Femur (tissue), 1 donor: ENCODE results near the gene KIF23.

Experiments used
- DNase-seq: peaks from one replicate; pipeline ENCODE4 v3.0.0-alpha.2; 2017

KIF23 gene

DNA sequence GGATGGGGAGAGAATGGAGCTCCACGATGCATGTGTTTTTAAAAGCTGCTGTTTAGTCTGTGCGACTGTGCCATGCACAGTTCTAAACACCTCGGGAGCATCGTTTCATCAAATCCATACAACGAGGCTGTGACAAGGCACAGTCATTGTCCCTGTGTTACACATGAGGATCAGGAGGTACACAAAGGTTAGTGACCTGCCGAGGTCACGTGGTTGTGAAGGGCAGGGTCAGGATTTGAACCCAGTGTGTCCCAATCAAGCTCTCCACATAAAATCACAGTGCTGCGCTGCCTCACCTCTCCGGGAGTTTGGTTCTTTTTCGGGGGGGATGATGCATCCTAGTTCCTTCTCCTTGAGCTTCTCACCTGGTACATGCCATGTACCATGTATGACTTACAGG lies 18.7 kb upstream of the KIF23 start:
- DNase-seq = no peak

DNA sequence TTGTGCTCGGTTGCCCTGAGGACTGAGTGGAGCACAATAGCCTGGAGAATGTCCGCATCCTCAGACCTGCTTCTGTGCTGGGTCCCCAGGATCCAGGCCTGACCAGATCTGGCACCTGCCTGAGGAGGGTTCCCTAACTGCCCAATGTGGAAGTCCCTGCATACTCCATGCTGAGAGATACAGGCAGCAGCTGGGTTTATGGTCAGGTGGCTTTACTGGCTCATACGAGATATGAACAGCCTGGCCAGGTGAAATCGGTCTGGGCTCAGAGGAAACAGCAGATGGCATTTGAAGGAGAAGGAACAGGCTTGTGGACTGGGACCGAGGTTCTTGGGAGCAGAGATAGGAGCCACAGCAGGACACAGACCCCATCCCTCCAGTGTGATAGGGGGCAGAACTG lies 18.2 kb upstream of the KIF23 start:
- no peak for DNase-seq

DNA sequence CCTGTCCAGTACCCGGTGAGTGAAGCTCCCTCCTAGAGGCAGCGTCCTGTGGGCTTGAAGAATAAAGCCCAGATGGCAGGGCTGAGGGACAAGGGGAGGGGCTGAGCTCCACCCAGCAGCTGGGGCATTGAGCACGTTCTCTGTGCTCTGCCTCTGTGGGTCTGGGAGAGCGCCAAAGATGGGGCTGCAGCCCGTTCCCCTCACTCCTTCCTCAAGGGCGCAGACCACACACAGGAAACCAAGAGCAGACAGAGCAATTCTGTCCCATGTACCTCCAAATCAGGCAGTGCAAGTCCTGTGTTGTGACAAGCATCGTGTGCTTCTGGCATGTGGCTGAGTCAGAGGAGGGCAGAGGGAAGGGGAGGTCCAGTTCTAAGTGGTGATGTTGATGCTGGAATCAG lies 15.7 kb upstream of the KIF23 start:
- no peak for DNase-seq

DNA sequence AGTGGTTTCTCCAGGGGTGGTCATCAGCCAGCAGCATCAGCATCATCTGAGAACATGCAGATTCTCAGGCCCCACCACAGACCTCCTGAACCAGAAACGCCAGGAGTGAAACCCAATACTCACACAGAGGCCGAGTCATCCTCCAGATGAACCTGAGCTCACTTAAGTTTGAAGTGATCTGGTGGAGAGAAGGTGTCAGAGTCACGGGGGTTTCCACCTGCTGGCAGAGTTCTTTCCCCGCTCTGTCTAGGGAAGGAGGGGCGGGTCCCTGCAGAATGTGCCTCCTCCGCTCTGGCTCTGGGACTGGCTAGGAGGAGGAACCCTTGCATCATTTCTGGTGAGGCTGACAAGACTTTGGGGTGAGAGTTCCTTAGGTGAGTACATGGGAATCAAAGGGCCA lies 13.3 kb upstream of the KIF23 start:
- no peak for DNase-seq

DNA sequence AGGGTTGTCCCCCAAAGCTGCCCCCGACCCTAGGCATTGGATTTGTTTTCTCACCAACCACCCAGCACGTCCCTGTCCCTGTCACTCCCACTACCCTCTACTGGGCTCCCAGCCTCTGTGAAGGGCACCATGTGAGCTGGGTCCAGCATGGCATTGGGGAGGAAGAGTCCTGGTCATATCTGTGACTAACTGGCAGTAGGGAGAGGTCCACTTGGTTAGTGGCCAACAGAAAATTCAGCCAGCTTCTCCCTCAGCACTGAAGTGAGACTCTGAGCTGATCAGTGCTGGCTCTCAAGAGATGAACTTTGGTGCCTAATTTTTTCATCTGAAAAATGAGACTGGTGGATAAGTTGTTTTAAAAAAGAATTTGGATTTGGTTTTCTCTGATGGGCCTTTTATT lies 11.3 kb upstream of the KIF23 start:
- no peak for DNase-seq

DNA sequence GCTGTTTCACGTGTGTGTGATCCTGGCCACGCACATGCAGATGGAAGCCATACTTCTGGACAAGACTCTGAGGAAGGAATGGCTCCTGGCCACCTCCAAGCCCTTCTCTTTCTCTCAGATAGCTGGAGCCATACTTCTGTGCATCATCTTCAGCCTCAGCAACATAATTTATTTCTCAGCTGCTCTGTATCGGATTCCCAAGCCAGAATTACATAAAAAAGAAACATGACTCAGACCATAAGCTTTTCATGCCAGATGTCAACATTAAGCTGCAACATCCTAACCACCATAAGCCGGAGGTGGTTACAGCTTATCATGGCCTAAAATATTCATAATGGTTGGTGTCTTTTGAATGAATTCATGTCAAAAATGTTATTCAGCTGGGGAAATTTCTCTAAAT lies 10.6 kb upstream of the KIF23 start:
- DNase-seq = no peak

DNA sequence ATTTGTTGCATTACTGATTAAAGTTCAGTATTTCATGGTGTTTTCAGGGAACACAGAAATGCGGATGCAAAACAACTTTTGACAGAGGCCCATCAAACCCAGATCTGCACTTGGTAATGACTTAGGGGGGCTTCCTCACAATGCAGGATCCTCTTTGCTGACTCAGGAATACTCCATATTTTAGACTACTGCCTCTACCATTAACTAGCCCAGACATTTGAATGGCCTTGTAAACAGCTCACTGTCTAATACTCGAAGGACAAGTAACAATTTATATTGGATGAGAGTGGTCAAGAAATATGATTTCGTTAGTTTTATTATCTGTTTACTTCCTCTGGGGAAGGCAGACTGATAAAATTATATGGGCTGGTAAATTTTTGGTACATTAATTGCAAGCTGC lies 9.0 kb upstream of the KIF23 start:
- DNase-seq = no peak

DNA sequence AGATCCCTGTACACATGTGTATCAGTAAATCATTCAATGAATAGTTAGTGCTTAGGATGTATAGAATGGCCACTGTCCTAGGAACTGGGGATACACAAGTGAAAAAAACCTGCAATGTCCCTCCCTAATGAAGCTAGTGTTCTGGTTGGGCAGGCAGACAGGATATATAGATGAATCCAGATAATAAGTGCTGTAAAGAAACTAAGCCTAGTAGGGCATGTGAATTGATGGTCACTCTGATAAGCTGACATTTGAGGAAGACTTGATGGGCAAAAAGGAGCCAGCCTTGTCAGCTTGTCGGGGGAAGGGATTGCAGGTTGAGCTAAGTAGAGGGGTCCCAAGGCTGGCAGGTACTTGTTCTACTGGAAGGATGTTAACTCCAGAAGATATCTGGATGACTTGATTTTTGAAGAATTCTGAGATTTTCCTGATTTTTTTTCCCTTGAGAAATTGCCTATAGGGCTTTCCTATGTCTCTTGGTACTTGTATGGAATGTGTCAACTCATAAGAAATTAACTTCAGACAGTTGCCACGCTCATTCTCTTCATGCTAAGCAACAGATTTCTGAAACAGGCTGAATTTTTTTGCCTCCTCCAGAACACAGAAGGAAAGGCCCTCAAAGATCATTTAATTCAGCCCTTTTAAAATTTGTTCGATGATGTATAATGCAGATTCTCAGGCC lies 6.3 kb upstream of the KIF23 start:
- DNase-seq = no peak

DNA sequence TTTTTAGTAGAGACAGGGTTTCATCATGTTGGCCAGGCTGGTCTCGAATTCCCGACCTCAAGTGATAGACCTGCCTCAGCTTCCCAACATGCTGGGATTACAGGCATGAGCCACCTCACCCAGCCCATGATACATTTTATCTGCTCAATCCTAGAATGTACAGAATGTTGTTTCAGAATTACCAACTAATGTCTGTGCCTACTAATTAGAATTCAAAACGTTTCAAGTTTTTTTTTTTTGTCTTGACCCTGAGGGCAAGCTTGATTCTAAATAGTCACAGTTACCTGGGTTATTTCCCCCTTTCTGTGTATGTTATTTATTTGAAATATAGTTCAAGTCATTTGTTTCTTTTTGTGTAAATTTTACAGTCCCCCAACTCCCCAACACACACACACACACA lies 5.3 kb upstream of the KIF23 start:
- DNase-seq = no peak

DNA sequence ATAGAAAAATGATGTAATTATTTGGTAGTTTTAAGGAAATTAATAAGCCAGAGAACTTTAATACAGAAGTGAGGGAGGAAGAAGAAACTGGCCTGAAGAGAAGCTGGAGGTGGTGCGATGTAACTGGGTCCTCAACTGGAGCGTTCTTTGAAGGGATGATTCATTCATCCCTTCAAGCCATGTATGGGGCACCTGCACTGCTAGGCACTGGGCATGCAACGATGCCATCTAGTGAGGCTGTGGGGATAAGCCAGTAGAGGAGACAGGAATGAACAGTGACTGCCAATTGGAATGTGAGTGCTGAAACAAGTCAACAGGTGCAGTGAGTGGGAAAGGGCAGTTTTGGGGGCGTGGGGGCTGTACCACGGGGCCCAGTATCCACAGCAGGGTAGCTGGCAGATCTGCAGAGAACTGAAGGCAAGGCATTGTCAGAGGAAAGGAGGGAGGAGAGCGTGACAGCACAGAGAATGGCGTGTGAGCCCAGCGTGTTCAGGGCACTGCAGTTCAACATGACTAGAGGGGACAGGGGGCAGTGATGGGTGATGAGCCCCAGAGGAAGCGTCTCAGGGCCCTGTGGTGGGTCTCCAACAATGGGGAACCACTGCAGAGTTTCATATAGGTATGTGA lies 3.8 kb upstream of the KIF23 start:
- no peak for DNase-seq

DNA sequence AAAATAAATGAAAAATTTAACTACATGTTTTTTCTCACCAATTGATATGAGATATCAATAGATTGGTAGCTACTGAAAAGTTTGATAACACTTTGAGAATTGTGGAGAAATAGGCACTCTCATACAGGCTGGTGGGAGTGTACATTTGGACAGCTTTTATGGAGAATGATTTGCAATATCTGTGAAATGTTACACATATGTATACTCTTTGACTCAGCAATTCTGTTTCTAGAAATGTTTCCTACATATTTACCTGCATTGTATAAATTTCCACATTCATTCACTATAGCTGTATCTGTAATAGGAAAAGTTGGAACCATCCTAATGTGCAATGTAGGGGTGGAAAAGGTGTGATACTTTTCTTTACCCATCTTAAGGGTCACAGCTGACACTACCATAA lies 1.9 kb upstream of the KIF23 start:
- DNase-seq = no peak

DNA sequence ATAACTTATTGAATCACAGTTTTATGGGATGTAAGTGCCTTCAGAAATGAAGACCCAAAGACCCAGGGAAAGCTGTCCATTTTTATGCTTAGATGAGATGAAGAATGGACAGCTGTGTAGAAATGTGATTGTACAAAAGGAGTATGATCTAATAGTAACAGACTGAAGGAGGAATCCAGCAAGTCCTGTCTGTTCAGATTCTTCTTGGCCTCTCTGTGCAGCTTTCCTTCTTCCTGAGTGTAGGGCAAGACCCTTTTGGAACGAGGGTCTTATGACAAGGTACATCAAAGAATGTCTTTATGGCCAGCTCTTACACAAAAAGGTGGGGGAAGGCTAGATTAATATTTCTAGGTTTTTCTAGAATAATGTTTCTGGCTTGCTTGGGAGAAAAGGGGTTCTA lies 1.4 kb upstream of the KIF23 start:
- no peak for DNase-seq

DNA sequence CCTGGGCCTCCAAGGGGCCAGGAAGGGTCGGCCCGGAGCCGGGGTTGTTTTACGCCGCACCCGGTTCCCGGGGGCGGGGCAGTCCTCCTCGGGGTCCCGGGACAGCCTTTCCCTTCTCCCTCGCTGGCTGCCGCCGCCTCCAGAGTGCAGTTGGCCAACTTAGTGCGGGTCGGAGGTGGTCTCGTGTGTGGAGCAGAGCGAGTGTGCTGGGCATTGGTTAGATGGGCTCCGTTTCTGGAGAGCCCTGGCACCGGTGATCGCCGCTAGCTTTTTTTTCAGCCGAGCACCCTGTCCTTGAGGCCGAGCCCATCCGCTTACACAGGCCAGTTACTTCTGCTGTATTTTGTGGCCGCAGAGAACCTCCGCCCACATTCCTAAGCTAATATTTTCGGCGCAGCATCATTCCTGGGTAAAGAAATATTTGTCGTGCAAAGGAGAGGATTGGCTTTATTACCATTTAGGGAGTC lies 585 bp downstream of the KIF23 start:
- peak; percentile 67 for DNase-seq

DNA sequence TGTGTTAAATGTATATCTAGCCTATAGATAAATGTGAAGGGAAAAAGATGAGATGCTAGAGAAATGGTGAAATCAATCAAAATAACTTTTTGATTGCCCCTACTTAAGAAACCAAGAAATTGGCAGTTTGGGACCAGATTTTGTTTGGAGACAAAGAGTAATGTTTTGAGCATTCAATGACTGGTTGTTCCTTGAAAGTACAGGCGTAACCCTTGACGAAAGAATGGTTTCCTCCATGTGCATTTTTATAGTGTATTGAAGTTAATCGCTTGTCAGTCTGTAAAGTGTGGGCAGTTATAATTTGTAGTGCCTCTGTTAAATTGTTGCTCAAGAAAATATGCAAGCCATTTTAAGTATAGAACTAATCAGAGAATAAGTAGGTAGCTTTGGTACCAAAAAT lies 1.2 kb downstream of the KIF23 start:
- DNase-seq = no peak

DNA sequence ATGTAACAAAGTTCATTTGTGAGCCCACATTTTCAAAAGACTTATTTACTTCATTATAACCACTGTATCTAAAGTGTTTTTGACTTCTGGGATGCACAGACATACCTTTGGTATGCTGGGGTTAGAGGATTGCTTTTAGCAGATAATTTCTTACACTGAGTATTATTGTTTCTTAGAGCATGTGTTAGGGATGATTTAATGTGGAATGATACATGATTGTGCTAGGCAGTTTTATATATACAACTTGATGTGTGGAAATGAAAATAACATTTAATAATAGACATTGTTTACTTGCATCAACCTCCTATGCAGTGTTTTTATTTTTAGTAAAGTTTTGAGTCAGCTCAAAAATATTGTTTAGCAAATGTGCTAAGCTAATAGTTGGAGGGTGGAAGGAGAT lies 3.4 kb downstream of the KIF23 start:
- no peak for DNase-seq

DNA sequence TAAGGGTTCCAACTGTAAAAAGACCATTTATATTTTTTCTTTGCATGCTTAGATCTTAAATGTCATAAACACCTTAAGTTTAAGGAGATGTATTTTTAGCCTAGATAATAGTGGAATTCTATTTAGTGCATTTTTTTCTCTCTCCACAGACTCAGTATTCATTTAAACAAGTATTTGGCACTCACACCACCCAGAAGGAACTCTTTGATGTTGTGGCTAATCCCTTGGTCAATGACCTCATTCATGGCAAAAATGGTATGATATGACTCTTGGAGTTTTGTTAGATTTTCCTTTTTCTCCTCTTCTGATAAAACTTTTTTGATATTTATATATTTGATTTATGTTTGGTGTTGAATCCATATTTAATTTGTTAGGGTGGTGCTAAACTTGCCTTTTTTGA lies 7.3 kb downstream of the KIF23 start:
- DNase-seq = no peak

DNA sequence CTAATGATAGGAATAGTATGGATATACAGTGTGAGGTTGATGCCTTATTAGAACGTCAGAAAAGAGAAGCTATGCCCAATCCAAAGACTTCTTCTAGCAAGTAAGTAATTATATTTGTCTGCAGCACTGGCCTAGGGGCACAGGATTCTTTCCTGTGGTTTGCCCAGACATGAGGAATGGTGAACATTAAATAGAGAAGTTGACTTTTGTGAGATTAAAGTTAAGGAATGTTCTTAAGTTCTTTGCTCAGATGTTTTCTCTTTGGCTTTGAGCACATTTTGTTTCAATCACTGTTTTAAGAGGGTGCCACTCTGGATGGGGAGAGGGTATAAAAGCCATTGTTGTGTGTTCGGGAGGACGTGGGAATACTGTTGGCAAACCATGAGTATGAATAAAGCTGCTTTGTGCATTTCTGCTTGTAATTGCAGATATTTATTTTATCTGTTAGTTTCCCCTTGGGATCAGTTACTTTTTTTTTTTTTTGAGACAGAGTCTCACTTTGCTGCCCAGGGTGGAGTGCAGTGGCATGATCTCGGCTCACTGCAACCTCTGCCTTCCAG lies 8.3 kb downstream of the KIF23 start:
- no peak for DNase-seq

DNA sequence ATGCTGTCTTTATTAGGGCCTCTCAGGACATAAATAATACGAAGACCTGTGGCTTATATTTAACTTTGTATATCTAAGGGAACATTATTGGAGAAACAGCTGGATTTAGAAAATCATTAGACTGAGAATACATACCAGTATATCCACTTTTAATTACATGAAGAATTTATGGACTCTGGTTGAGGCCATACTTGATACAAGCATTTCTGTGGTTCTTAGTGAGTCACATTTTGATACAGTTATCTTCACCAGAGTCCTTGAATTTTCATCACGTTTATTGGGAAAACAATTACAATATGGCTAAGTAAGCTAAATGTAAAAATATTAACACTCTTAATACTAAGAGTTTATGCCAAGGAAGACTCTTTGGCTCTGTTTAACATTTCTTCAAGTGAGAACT lies 9.9 kb downstream of the KIF23 start:
- DNase-seq = no peak

DNA sequence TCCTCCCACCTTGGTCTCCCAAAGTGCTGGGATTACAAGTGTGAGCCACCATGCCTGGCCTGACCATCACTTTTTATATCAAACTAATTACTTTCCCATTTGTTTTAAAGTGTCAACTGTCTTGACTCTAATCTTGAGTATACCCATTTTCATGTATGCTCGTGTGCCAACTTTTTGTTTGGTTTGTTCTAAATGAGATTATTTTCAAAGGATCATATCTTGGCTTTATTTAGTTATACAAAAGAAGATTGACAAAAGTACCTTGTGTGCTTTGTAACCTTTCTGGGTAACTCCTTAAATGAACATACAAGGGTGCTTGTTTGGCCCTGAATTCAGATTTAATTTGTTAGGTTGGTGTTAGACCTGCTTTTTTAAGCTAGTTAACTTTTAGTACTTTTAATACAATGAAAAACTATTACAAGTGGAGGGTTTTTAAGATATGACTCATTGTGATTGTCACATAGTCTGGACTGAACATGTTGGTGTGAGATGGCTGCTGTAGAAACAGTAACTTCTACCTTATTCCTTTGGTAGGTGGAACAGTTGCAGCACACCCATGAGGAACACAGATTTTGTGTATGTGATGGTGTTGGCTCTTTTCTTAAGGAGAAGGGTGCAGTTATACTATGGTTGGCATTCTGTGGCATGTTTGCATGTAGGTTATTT lies 10.7 kb downstream of the KIF23 start:
- DNase-seq = no peak

DNA sequence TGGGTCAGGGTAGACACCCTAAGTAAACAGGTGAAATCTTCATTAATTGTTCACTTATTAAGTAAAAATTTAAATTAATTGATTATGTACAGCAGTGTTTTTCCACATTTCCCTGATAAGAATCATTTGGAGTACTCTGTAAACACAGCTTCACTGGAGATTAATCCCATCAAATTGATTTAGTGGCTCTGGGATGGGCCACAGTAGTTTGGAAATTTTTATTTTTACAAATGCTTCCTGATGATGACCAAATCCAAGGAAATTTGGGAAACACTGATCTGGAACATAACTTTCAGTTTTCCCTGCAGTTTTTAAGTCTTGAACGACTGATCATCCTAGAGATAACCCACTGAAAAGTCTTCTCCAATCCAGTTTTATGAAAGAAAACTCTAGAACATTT lies 19.7 kb downstream of the KIF23 start:
- no peak for DNase-seq

DNA sequence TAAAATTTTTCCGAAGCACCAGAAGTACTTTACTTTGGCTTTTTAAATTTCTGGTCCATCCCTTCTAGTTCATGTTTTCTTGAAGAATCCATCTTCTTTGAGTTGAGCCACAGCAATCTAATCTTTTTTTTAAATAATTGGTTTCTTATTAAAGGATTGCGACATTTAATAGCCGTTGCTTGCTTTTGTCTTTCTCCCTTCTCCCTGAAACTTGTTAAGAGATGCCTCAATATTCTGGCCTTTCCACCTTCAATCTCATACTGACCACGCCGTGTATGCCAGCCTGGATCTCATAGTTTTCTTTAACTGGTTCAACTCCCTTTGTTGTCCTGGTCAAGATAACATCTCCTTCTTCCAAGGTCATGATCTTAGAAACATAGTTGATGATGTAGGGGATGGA lies 20.1 kb downstream of the KIF23 start:
- no peak for DNase-seq

DNA sequence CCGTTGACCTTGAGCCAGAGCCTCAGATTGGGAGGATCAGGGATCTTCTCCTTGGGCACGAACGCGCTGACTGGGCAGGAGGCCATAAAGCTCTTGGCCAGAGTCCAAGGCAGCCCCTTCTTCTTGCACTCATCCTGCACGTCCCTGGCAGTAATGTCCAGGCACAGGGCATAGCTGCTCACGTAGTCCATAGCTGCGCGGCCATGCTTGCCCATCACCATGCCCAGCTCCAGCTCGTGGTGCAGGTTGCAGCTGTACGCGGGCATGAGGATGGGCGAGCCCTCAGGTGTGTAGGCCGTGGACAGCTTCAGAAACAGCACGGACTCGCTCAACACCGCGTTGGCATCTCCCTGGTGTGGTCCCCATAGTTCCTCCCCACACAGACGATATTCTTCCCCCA lies 20.5 kb downstream of the KIF23 start:
- no peak for DNase-seq

DNA sequence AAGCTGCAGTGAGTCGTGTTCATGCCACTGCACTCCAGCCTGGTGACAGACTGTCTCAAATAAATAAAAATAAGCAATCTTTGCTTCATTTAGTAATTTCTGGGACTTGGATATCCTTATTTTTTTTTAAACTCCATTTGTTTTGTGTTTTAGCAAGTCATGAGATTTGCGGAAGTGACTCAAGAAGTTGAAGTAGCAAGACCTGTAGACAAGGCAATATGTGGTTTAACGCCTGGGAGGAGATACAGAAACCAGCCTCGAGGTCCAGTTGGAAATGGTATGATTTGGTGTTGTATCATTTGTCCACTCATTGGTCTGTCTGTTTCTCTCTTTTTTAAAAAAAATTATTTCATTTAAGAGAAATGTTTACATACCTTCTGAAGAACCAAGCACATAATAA lies 21.8 kb downstream of the KIF23 start:
- DNase-seq = no peak

DNA sequence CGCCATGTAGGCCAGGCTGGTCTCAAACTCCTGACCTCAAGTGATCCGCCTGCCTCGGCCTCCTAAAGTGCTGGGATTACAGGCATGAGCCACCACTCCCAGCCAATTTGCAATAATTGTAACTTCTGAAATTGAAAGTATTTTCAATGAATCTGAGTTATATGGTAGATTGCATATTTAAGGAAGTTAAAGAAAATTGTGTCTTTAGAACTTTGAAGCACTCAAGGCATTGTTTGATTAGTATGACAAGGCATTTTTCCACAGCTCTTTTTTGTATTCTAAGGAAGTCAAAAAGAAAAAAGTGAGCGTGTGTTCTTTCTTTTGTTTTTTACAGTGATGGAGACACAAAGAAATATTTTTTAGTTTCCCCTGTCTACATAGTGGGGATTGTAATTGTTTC lies 22.8 kb downstream of the KIF23 start:
- no peak for DNase-seq
